ENCODE measurements around the gene MEMO1.
"Not testable (repeated sequence)": the region's sequence is repeated elsewhere in the genome, so short reads cannot be mapped to it uniquely, and the experiment has no call there.

The MEMO1 gene

DNA sequence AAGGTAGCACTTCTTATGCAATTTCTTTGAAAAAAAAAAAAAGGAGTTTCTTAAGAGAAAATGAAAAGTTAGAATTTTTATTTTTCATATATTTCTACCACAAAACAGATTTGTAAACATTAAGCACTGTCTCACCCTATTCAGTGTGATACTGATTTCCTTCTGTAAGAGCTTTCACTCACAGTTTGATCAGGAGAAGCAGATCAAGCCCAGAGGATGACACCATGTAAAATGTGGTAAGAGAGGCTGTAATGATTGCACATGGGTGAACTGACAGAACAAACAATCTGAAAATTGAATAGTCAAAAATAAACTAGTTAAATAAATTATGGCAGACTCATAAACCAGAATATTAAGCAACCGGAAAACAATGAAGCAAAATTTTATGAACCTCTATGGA is 54.5 kb downstream of the MEMO1 start:
- no peak for DNase-seq

DNA sequence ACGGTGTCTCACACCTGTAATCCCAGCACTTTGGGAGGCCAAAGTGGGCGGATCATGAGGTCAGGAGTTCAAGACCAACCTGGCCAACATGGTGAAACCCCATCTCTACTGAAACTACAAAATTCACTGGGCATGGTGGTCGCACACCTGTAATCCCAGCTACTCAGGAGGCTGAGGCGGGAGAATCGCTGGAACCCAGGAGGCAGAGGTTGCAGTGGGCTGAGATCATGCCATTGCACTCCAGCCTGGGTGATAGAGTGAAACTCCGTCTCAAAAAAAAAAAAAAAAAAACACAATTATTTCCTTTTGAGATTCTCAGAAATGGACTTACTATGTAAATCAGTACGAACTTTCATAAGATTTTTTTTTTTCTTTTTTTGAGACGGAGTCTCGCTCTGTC is 57.7 kb downstream of the MEMO1 start:
- DNase-seq: not testable (repeated sequence)

DNA sequence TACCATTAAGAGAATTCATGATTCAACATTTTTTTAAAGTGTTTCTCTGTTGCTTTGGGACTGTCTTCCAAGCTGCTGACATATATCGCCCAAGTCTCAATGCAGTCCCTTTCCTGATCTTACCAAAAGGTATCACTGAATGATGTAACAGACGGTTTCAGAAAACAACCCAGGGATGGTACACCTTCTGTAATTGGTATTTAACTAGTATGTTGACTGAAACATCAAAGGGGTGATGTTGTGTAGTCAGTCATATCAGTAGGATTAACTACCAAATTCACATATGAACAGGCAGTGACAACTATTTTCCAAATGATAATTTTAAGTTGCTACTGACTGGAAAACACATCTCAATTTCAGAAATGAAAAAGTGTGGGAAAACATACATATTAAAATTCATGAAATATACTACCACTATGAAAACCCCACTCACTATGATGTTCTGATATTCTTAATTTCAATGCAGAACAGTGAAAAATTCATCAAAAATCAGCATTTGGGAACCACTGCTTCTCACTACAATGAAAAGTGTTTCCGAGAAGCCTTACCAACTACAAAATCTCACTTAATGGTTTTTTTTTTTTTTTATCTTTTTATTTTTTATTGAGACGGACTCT is 59.8 kb downstream of the MEMO1 start:
- no peak for DNase-seq

DNA sequence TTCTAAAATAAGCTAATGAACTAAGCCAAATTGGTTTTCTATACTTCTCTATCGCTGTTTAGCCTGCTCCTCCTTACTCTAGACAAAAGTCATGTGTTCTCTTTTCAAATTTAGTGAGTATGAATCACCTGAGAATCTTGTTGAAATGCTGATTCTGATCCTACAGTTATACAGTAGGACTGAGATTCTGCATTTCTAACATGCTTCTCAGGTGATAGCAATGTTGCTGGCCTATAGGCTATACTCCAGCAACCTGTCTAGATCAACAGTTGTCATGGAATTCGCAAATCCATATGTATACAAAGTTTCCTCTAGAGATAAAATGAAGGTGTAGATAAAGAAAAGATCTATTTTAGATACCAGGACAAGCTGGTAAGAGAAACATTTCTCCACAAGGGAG is 62.9 kb downstream of the MEMO1 start:
- no peak for DNase-seq

DNA sequence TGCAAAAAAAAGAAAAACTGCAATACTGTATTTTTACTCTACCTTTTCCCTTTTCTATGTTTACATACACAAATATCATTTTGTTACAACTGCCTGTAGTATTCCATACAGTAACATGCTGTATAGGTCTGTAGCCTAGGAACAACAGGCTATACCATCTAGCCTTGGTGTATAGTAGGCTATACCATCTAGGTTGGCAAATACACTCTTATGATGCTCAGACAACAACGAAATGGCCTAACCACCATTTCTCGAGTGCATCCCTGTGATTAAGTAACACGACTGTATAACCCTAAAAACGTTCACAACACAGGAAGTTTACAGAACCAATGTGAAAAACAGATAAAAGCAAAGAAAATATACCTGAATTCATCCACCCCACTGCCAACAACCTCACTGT is 64.0 kb downstream of the MEMO1 start:
- DNase-seq: no peak

DNA sequence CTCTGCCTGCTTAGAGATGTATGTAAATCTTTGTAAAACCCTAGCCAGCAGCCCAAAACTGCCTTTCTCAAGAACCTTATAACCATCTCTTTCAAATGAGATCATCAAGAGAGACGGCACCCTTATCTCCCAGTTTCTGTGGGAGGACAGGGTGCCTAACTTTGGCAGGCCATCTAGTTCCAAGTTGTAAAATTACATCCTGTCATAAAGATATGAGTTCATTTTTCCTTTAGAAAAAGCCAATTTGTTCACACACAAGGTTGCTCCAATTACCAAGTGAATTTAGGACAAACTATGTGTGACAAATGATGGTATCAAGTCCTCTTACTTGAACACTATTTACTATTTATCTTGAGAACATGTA is 65.3 kb downstream of the MEMO1 start:
- no peak for DNase-seq

DNA sequence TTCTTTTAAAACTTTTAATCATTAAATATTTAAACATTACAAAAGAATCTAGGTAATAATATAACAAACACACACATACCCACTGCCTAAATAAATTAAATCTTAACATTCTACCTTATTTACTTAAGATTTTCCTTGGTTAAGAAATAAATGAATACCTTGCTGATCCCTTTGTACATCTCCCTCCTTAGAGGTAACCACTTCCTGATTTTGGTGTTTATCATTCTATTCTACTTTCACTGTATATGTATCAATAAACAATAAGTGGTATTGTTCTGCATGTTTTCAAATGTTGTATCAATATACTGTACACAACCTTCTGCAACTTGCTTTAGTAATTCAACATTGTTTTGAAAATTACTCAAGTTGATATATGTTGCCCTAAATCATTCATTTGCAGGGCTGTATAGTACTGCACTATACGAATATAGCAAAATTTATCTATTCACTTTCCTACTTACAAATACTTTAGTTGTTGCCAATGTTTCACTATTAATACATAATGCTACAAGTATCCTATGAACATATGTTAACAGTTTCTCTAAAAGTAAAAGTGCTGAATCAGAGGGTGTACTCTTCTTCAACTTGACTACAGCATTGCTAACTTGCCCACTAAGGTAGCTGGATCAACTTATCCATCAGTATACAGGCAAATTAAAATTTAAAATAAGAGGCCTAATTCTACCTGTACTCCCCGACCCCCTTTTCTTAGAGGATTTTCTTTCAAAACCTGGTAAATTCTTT is 65.8 kb downstream of the MEMO1 start:
- no peak for DNase-seq

DNA sequence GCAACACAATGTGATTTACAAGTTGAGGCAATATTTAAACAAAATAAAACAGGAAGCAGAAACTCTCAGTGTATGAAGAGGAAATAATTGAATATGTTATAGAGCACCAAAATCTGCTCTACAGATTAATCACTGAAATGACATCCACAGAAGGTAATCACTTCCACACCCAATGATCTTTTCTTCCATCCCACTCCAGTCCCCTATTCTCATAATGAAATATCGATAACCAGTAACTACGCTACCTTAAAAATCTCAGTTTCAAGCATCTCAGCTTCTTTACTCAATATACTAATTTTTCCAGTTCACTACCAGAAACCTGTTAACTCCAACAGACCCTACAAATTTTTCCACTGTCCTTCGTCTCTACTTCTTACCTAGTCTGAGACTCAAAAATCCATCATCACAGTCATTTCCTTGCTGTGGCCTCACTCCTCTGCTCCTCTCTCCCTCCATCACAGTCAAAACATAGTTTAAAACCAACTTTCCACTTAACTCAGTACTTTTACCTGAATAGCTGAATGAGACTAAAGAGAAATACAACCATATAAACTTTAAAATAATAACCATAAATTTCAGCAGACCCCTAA is 67.1 kb downstream of the MEMO1 start:
- no peak for DNase-seq

DNA sequence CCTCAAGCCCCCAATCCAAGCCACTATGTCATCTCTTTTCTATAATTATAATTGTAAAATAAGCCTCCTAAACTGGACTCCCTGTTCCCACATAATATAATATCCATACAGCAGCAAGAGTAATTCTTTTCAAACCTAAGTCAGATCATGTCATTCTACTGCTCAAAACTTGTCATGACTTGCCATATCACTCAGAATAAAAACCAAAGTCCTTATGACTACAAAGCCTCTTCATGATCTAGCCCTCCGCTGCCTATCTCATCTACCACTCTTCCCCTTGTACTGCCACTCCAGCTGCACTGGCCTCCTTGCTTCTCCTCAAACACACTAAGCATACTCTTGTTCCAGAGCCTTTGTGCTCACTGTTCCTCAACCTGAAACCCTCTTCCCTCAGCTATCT is 69.9 kb downstream of the MEMO1 start:
- DNase-seq: no peak

DNA sequence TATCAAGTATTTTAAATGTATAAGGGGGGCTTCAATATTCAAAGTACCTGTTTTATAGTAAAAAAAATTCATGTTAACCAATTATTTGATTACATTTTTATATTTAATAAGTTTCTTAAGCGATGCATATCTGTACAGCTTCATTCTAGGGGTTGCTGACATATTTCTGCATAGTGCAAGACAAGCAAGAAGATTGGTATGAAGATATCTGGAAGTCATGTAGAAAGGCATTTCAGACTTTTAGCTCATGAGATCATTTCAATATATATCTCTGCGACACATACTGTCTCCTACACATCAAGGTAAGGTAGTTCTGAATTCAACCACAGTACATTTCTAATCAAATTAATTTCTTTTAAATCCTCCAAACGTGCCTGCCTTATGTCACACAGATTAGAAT is 73.1 kb downstream of the MEMO1 start:
- DNase-seq: no peak

DNA sequence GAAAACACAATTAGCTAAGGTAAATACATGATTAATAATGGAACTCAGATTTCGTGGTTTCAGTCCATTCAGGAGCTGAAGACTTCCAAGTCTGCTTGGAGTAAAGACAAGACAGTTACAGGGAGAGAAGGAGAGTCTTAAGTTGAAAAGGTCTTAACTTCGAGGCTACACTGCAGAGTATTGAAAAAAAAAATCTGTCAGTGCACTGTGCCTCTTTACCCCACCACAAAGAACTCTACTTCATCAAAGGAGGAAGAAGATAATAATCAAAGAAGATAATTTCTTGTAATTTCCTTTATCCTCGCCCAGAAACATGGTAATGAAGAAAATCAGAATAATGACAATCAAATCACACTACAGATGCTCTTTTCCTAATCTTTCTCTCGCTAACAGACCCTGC is 75.4 kb downstream of the MEMO1 start:
- DNase-seq: no peak

DNA sequence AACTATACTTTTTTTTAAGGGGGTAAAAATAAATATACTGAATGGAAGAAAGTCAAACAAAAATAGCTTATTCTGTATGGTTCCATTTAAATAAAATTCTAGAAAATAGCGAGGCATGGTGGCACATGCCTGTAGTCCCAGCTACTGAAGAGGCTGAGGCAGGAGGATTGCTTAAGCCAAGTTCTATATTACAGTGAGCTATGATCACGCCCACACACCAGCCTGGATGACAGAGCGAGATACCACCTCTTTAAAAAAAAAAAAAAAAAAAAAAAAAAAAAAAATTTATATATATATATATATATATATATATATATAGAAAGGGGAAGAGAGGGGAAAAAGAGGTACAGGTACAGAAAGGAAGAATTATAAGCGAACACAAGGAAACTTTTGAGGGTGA is 77.7 kb downstream of the MEMO1 start:
- no peak for DNase-seq

DNA sequence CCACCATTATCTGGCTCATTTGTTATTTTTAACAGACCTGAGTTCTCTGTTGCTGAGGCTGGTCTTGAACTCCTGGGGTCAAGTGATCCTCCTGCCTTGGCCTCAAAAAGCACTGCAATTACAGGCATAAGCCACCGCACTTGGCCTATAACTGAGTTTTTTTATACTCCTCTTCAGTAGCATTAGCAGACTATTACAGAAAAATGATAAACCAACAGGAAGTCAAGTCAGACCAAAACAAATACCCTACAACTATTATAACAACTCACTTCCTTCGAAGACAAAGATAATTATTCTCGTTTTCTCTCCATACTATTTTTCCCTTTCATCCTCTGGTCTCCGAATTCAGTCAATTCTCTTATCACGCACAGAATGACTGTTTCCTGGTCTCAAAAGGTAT is 78.2 kb downstream of the MEMO1 start:
- DNase-seq: no peak

DNA sequence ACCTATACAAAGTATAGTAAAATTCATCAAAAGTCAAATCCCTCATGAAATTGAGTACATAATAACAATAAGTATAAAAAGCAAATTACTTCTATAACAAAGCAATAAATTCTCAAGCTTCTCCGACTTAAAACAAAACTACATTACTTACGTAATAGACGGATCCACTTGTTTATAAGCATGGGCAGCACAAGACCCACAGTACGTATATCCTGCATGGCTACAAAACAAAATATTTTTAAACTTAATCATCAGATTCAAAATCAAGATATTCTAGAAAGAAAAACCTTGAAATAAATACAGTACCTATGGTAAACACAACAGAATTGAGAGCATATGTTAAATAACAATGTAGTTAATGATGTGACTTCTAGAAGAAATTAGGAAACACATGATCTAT is 78.9 kb downstream of the MEMO1 start:
- DNase-seq: no peak

DNA sequence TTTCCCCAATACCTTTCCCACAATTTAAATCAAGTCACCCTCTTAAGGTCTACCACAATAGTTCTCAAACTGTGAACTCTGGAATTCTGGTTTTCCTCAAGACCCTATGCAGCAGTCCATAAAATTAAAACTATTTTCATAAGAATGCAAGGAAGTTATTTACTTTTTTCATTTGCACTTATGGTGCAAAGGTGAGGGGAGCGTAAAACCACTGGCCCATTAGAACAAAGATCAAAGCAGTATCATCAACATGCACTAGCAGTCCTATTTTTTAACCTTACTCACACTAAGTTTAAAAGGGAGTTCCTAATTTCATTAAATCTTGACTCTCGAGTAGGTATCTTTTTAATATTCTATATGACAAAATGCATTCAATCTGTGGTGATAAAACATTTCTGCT is 85.3 kb downstream of the MEMO1 start:
- no peak for DNase-seq

DNA sequence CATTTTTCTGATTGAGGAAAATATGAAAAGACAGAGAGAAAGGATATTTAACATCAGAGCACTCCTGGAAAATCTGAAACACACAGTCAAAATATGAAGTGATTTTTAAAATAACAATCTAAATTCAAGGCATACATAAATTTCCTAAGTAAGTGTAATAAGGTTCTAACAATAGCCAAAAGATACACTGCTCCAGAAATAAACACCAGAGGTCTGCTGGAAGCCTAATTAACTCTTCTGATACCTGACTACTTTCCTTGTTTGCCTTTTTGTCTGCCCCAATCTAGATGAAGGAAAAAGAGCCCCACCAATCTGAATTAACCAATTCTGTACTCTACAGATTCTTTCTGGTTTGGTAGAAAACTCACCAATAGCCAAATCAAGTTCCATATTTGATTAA is 87.1 kb downstream of the MEMO1 start:
- DNase-seq: no peak

DNA sequence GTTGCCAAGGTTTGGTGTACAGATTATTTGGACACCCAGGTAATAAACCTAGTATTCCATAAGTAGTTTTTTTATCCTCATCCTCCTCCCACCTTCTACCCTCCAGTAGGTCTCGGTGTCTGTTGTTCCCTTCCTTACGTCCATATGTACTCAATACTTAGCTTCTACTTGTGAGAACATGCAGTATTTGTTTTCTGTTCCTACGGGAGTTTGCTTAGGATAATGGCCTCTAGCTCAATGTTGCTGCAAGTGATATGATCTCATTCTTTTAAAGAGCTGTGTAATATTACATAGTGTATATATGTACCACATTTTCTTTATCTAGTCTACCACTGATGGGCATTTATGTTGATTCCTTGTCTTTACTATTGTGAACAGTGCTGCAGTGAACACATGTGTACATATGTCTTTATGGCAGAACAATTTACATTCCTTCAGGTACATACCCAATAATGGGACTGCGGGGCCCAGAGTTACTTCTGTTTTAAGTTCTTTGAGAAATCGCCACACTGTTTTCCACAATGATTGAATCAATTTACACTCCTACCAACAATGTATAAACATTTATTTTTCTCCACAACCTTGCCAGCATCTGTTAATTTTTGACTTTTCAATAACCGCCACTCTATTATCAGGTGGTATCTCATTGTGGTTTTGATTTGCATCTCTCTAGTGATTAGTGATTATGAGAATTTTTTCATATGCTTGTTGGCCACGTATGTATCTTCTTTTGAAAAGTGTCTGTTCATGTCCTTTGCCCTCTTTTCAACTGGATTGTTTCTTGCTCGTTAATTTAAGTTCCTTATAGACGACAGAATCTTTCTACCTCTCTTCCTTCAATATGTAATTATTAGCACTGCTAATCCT is 88.0 kb downstream of the MEMO1 start:
- DNase-seq: no peak

DNA sequence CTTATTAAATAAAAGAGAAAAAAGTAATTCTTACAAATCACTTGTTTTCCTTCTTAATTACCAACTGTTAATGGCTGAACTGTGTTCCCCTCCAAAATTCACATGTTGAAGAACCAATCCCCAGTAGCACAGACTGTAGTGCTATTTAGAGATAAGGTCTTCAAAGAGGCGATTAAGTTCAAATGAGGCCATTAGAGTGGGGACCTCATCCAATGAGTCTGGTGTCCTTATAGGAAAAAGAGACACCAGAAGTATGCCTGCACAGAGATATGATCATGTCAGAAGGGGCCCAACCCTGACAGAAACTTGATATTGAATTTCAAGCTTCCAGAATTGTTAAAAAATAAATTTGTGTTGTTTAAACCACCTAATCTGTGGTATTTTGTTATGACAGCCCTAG is 89.8 kb downstream of the MEMO1 start:
- DNase-seq: no peak

DNA sequence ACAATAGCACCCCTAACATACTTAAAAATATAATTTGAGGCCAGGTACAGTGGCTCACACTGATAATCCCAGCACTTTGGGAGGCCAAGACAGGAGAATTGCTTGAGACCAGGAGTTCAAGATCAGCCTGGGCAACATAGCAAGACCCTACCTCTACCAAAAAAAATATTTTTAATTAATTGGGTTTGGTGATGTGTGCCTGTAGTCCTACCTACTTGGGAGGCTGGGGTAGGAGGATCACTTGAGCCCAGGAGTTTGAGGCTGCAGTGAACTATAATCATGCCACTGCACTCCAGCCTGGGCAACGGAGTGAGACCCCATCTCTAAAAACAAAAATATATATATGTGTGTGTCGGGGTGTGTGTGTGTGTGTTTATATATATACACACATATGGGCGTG is 91.3 kb downstream of the MEMO1 start:
- DNase-seq: no peak

DNA sequence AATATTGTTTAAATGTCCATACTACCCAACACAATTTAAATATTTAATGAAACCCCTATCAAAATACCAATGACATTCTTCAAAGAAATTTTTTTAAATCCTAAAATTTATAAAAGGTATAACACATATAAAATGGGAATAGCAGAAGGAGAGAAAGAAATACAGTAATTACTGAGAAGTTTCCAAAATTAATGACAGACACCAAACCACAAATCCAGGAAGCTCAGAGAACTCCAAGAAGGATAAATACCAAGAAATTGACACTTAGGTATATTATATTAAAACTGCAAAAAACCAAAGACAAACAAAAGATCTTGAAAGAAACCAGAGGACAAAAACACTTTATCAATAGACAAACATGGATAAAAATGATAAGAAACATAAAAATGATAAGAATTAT is 101.1 kb downstream of the MEMO1 start:
- DNase-seq: no peak

DNA sequence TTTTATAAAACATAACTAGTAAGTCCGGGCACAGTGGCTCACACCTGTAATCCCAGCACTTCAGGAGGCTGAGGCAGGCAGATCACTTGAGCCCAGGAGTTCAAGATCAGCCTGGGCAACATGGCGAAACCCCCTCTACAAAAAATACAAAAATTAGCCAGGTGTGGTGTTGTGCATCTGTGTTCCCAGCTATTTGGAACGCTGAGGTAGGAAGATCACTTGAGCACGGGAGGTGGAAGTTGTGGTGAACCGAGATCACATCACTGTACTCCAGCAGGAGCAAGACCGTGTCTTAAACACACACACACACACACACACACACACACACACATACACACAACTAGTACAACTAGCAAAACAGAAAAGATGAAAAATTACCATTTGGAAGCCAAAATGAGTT is 103.3 kb downstream of the MEMO1 start:
- DNase-seq: not testable (repeated sequence)

DNA sequence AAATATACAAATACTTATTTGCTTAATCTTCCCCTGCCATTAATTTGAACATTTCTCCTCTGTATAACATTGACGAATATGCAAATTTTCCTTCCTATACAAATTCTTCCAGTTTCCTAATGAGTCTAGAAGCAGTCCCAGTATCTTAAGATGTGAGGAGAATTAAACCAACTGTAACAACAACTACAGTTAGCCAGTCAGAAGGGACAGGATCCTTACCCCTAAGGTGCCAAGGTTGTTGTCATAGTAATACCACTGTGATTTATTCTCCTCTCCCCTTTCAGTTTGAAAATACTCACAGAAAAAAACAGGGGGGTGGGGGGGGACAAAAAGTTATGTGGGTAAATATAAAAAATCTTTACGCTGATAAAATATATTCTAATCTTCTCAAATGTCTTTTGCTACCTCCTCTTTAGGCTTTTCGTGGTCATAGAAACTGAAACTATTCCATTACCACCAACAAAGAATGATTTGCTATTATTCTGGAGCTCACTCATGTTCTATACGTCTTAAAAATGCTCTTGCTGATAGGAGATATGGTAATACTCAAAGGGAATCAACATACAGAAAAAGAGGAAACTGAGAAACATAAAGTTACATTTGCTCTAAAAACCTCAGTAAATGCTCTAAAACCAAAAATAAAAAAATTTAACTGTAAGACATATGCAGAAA is 107.6 kb downstream of the MEMO1 start:
- no peak for DNase-seq

DNA sequence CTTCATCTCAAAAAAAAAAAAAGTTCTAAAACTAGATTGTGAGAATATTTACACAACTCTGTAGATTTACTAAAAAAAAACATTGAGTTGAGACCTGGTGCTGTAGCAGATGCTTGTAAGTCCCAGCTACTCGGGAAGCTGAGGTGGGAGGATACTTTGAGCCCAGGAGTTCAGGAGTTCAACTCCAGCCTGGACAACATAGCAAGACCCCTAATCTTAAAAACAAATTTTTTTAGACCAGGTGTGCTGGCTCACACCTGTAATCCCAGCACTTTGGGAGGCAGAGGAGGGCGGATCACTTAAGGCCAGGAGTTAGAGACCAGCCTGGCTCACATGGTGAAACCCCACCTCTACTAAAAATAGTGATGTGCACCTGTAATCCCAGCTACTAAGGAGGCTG is 108.9 kb downstream of the MEMO1 start:
- no peak for DNase-seq

Data from SHP77 (cell line).